Fibroblast of pulmonary artery (primary cell): ENCODE data around the gene DAAM2.

Source experiments
- DNase-seq: peaks from one replicate; pipeline ENCODE4 v3.0.0-alpha.2; 2010; ENCODE audit warnings: low read depth
- H3K4me3 ChIP-seq: replicated peaks from 2 replicates; pipeline ENCODE4 v1.5.1; 2011; ENCODE audit warnings: low read depth, mild to moderate bottlenecking, control low read depth, low read length, moderate library complexity
- TF ChIP-seq, protein P1 (sequence below): IDR thresholded peaks from 2 replicates; pipeline ENCODE4 v1.5.1; 2011; ENCODE audit warnings: mild to moderate bottlenecking, control low read depth, low read length, inconsistent platforms; ENCODE audit errors: missing control alignments

The DAAM2 gene

DNA sequence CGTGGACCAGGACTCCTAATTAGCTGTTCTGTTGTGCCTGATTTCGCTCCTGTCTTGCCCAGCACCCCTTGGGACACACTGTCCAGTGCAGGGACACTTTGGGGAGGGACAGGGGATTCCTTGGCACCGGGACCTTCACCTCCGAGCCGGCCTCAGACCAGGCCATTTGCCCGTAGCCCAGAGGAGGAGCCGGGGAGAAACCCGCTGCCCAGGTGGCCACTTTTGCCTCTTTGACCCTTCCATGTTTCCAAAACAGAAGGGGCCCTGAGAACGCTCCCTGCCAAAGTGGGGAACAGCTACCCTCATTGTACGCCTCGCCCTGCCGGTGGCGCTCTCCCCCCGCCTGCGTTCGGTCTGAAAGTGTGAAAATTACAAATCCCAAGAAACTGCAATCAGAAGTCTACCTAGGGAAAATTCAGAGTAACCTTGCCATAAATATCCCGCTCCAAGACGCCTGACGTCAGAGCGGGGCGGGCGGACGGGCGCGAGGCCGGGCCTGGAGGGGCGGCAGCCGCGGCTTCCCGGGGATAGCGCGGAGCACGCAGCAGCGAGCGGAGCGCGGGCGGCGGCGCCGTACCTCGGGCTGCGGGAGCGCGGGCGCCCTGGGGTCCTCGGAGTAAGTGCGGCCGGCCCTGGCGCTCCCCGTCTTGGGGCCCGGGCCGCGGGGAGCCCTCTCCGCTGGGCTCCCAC, at the start of gene DAAM2:
TSS of gene DAAM2 (plus strand) at position 527 of the 690 bp plus-strand sequence. CDS start 63,927 bp downstream, outside the sequence.
- H3K4me3 ChIP-seq, result peak within 1 kb of the TSS; percentile 63
- peak; percentile 52 for DNase-seq
- TF ChIP-seq, protein P1, sequence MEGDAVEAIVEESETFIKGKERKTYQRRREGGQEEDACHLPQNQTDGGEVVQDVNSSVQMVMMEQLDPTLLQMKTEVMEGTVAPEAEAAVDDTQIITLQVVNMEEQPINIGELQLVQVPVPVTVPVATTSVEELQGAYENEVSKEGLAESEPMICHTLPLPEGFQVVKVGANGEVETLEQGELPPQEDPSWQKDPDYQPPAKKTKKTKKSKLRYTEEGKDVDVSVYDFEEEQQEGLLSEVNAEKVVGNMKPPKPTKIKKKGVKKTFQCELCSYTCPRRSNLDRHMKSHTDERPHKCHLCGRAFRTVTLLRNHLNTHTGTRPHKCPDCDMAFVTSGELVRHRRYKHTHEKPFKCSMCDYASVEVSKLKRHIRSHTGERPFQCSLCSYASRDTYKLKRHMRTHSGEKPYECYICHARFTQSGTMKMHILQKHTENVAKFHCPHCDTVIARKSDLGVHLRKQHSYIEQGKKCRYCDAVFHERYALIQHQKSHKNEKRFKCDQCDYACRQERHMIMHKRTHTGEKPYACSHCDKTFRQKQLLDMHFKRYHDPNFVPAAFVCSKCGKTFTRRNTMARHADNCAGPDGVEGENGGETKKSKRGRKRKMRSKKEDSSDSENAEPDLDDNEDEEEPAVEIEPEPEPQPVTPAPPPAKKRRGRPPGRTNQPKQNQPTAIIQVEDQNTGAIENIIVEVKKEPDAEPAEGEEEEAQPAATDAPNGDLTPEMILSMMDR, result peak; percentile 20

DNA sequence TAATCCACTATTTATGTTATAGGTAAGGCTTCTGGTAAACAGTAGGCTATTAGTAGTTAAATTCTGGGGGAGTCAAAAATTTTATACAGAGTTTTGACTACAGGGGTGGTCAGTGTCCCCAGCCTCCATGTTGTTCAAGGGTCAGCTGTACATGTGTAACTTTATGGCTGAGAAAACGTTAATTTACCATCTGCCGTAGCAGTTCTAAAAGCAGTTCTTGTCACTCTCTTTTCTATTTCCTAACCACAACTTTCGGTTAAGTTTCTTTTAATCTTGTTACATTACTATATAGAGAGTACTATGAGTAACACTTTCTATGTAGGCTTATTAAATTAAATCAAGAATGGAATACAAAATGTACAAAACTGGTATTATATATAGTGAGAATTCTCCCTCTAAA, 45.4 kb upstream of the DAAM2 start:
- no peak overlapping the region for H3K4me3 ChIP-seq
- DNase-seq, result no peak
- TF ChIP-seq, protein P1, result no peak

DNA sequence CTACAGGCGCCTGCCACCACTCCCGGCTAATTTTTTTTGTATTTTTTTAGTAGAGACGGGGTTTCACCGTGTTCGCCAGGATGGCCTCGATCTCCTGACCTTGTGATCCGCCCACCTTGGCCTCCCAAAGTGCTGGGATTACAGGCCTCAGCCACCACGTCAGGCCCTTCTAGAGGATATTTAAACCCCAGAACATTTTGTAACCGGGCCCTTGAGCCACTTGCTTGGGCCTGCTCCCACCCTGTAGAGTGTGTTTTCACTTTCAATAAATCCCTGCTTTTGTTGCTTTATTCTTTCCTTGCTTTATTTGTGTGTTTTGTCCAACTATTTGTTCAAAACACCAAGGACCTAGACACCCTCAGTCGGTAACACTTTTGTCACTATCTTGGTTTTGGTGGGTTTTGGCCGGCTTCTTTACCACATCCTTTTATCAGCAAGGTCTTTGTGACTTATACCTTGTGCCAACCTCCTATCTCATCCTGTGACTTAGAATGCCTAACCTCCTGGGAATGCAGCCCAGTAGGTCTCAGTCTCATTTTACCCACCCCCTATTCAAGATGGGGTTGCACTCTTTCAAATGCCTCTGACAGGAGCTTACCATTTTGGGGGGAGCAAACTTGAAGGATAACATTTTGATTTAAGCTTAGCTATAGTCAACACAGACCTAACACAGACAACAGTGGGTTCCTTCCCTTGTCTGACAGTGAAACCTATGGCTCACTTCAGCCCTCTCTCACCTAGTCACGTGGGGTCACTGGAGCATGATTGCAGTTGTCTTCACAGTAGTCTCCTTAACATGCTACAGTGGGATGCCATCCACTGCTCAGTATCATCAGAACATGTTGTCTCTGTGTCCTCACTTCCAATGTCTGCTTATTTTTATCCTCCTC, 39.1 kb upstream of the DAAM2 start:
- DNase-seq, result no peak
- TF ChIP-seq, protein P1, result no peak
- no peak overlapping the region for H3K4me3 ChIP-seq

DNA sequence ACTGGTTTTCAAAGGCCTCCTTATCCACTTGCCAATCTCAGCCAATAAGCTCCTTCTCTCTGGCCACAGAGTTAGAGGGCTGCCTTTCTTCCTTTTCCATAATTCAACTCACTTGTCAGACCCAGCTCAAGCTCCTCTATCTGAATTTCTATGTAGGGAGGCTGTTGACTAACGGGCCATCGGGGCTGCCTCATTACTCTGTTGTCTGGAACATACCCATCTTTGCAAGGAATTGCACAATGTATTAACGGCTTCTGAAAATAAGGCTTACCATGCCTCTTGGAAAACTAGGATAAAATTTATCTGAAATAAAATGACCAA, 38.5 kb upstream of the DAAM2 start:
- TF ChIP-seq, protein P1, result no peak
- no peak overlapping the region for H3K4me3 ChIP-seq
- DNase-seq, result peak; percentile 20

DNA sequence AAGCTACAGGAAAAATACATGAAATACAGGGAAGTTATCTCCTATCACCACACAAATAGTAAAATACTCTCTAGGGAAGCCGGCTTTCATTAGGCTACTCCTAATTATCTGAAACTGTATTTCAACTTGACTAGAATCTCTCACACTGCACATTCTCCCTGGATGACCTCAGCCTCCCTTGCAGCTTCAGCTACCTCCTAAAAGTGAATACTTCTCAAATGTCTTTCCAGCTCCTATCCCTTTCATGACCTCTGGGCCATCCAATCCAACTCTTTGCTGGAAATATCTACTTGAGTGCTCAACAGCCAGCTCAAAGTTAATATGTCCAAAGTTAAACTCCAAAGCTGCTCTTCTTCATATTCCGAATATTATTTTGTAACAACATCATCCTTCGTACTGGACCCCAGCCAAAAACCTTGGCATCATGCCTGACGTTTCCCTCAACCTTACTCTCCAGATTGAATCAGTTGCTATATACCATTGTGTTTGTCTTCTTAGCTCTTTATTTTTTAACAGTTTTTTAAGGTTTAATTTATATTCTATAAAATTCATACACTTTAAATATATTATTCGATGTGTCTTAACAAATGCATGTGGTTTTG, 37.6 kb upstream of the DAAM2 start:
- TF ChIP-seq, protein P1, result no peak
- peak; percentile 9 for DNase-seq
- H3K4me3 ChIP-seq, result no peak overlapping the region

DNA sequence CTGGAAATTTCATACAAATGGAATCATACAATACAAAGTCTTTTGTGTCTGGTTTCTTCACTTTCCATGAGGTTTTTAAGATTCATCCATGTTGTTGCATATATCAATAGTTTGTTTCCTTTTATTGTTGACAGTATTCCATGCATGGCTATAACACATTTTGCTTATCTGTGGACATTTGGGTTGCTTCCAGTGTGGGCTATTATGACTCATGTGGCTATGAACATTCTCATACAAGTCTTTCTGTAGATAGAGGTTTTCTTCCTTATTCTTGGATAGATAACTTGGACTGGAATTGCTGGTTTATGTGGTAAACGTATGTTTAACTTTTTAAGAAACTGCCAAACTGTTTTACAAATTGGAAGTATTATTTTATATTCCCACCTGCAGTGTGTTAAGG, 36.9 kb upstream of the DAAM2 start:
- no peak overlapping the region for H3K4me3 ChIP-seq
- peak; percentile 55 for DNase-seq
- TF ChIP-seq, protein P1, result no peak
